ENCODE measurements around the gene CDADC1.
A peak's percentile ranks its signal among the peaks of the same experiment; 100 is the strongest.

The CDADC1 gene

DNA sequence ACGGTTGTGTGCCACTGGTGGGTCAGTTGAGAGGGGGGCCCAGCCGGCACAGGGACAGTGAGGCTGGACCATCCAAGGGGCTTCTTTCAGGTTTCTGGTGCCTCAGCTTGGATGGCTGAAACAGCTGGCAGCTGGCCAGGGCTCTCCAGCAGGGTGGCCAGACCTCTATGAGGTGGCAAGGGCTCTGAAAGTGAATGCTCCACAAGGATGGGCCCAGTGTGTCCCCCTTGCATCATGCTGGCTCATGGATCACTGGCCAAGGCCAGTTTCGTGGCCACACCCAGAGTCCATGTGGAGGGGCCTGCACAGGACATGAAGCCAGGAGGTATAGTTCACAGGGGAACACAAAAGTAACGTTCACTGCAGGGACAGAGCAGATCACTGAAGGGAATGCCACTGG, 49.6 kb downstream of the CDADC1 start:
- DNase-seq, result no peak

DNA sequence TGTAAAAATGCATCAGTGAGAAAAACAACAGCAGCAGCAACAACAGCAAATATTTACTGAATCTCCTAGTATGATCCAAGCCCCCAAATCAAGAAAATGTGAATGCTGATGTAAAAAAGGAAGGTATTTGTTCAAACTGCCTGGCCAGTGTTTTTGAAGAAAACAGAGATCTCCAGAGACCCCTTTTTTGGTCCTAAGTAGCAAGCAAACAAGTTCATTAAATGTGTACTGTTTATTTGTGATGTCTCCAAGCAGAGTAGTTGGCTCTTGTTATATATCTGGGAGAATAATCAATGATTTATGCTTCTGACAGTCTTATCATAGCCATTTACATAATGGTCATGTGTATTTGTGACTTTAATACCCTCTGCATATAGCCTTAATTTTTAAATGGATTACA, 50.7 kb downstream of the CDADC1 start:
- no peak for DNase-seq

DNA sequence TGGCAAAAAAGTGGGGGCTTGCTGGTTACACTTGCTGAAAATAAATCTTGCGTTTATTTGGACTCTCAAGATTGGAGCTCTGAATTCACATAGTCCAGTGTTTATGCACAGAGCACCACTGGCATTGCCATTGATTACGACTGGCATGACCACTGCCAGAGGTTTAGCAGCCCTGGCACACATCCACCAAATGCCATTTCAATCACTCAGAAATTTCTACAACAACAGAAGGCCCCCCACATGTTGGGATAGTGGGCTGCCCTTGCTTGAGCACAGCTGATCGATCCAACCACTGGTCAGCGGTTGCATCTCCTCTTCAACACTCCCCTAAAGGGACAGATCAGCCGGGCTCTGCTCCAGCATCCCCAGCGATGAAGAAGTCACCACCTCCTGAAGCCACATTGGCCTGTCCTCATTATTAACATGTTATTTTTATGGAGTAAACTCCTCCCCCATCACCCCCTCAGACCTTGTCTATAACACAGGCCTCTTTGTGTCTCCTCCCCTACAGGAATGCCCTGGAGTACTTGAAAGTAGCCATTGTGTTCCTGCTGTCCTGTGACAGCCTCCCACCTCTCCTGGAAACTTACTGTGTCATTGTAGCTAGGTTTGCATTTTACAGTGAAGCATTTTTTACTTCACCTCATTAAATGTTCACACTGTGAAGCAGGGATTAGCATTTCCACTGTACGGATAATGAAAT, 51.3 kb downstream of the CDADC1 start:
- DNase-seq, result no peak

DNA sequence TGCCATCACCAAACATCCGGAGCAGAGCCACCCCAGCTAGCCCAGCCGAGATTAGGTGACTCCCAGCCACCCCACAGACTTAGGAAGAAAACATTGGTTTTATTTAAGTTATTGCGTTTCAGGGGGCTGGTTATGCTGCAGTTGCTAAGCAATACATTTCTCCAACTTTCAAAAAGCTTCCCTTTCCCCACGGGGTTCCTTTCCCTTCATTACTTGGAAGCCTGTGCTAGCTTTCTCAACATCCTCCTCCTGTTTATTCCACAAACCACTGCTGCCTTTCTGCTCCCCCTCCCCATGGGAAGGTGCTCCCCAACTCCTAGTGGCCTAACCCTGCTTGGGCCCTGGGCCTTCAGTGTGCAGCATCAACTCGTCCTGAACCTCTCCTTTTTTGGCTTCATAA, 52.6 kb downstream of the CDADC1 start:
- DNase-seq, result no peak

DNA sequence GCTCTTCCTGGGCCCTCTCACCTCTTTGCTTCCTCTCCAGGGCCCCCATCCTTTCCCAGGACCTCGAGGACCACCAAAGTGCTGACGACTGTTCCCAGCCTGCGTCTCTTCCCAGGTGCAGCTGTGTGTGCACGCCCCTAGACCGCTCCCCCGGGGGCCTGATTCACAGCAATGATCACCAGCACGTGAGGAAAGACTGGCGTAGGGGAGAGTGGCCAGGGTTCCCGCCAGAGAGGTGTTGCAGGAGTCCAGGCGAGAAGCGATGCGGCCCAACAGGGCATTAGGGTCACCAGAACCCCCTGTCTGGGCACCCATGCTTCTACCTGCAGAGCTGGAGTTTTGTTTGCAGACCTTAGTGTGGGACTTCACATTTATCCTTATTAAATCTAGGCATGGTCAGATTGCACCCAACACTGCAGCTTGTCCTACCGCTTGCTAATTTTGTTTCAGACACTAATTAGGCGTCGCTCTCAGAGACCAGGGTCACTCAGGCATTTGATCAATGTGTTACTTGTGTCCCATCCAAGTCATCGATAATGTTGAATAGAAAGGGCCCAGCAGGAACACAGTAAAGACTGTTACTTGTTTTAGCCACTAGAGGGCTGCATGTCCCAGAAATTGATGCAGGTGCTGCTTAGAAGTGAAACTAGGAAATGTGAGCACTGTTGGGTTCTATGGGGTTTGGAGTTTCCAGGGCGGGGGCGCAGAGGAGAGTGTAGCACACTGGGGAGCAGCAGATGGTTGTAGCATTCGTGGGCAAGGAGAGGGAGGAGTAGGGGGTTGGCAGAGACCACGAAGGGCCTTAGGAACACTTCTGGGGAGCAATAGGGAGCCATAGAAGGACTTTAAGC, 53.2 kb downstream of the CDADC1 start:
- DNase-seq, result peak; percentile 87

DNA sequence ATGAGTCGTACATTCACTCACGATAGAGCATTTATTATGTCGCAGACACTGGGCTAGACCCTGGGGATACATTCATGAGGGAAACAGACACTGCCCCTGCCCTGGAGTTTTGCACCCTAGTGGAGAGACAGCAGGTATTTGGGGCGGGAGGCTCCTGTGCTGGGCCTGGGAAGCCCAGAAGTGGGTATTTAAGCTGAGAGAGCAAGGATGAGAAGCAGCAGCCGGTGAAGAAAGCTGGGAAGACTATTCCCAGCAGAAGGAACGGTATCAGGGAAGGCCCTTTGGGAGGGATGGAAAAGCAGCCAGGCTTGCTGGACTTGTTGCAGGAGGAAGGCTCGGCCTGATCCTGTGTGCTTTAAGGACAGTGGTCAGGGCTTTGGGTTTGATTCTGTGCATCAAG, 54.5 kb downstream of the CDADC1 start:
- DNase-seq, result no peak

DNA sequence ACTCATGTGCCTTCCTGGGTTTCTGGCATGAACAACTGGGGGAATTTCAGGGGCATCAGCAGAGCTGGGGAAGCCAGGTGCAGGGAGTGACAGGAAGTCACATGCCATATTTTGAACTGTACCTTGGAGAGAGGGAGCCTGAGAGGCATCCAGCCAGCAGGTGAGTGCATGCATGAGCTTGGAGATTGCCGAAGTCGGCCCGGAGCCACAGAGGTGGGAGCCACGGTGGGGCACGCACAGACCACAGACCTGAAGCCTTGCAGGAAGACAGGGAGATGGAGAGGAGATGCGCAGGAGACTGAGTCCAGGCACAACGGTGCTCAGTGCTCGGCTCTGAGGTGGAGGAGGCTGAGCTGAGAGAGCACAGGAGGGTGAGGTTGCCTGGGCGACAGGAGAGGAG, 55.1 kb downstream of the CDADC1 start:
- DNase-seq, result no peak

DNA sequence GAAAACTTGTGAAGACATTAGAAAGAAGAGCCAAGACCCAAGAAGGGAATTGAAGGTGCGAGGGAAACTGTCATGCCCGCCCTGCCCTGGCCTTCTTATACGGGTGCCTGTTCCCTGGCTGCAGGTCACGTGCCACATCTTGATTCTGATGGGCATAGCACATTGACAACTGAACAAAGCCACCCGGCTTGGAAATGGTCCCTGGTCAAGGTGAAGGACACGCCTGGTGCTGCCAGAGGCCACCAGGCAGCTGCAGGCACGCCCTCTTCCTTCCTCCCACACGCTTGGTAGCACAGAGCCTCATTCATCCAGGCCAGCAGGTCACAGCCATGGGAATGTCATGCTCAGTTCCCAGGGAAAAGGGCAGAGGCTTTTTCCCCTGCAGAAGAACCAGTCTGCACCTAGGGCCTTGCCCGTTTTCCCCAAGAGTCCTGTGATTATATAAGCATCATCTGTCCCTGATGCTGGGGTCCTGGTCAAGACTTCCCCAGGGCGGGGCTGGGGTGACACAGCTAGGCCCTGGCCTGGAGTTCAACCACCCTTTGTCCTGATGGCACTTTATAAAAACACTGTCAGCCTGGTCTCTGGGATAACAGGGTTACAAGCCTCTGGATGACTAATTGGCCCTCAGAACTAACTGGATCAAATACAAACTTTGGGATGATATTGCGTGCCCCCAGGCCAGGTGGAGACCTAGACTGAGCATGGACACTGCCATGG, 56.0 kb downstream of the CDADC1 start:
- no peak for DNase-seq

DNA sequence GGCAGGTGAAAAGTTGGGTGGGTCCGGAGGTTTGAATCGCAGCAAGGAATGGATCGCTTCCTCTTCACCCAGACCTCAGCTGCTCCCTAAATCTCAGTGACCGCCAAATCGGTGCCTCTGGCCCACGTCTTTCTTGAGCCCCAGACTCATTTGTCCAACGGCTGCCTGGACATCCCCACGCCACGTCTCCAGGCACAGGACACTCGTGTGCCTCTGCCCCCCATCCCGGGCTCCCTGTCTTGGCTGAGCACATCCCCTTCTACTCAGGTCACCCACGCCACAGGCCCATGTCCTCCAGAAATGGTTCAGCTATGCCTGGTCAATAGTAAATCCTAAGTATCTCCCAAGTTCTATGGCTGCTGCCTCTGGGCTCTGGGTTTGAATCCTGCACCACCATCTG, 56.6 kb downstream of the CDADC1 start:
- DNase-seq, result no peak

DNA sequence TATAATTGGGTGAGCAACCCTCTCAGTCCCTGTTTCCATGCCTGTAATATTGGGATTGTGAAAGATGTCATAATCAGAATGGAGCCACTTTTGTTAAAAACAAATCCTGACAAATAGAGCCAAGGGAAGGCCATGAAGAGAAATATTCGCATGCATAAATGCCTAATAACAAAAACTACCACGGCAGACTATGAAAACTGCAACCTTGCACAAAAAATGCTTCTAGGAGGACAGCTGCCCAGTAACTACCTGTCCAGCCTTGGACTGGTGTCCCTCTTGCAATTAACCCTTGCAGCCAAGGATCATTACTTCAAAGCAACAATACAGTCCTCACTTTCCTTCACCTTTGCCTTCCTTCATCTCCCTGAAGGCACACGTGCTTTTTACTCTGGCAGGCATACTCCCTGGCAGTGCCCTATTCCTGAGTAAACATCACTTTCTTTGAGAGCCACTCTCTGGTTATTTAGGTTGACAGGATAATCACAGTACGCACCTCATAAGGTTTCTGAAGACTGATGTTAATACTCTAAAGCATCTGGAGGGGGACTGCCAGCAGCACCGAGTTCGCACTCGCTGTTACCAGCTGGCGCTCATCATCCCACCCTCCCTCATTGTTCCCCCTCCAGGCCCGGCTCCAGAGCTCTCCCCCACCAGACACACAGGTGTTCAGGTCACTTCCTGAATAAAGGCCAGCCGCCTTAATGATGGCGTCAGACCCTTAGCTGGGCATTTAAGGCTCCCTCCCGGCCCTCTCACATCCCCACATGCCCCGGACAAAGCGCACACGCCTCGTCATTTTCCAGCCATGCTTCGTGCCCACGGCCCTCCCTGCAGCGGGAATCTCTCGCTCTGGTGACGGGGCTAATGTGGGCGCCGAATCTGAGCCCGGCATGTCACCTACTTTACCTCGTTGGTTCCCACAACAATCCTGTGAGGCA, 57.3 kb downstream of the CDADC1 start:
- no peak for DNase-seq

DNA sequence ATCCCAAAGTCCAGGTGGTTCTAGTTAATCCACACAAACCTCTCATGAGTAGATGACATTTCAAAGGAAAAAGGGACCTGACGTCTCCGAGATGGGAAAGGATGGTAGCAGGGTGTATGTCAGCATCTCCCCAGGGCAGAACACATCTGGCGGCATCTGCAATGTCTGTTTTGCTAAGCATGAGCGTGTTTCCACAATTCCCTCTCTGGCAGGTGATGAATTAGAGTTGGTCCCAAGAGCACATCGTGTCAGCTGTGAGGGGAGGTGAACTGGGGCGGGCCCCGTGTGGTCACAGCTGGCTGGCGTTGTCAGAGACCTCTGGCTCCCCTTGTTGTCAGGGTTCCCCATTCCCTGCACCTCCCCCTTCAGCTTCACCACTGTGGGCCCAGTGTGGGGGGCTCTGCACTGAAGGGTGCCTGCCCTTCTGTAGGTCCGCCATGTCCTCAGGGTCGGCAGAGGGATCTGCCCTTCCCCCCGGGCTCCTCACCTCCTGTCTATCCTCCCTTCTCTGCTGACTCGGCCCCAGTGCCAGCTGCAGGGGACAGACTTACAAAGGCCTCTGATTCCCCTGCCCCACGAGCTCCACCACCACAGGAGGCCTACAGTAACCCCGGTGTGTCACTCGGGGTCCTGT, 58.2 kb downstream of the CDADC1 start:
- DNase-seq, result no peak

DNA sequence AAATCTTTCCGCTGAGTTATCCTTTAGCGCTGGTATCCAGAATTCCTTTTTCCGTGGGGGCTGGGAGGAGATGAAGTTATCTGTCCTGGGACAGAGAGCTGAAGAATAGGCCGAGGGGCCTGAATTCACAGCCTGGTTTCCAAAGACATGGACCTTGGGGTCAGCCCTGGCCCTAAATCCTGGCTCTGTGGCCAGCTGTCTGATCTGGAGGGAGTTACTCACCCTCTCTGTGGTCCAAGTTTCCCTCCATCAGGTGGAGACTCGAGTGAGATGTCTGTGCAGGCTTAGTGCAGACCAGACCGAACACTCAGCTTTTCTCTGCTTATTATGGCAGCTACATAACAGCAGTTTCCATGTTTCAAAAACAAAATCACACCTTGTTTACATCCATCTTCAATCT, 59.6 kb downstream of the CDADC1 start:
- no peak for DNase-seq

DNA sequence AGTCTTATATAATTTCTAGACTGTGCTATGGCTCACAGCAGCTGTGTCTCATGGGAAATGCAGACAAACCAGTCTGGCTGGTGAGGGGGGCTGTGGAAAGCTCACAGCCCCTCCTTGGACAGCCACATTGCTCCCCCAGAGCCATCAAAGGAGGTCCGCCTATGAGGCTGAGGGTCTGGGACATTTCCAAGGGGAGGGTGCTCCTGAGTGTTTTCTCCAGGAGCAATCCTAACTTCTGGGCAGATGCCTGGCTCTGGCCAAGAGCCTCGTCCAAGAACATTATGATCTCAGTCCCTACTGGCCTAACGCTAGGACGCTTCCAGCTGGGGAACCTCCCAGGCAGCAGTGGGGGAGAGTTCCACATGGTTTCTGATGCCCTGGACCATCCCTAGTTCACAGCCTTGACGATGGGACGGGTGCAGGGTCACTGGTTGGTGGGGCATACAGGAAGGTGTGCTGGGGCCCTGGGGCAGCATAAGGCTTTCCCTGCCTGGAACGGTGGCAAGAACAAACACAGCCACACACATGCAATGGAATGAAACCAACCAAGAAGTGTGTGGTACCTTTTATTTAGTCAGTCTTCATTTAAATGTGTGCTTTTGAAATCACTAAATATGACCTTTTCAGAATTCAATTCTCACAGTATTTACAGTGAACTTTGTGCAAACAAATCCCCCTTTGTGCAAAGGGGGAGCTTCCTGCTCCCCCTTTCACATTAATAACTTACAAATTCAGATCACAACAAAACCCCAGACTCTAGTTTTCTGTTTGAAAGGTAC, 60.6 kb downstream of the CDADC1 start:
- no peak for DNase-seq

DNA sequence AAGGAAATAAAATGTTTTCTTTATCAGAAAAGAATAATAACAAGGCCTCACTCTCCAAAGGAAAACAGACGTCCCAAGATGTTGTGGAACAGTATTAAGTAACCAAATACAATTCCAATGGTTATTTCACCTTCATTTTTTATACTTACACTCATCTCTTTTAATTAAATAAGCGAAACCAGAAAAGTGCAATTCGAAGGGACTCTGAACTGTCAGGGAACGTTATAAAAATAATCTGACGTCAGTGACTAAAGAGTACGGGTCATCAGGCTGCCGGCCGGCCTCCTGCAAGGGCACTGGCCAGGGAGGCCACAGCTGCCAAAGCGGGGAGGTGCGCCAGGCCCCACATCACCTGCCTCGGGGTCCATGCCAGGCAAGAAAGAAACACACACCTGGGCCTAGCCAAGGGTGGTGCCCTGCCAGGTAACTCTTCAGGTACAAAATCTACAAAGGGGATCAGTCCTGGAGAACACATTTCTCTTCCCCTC, 61.2 kb downstream of the CDADC1 start:
- DNase-seq, result no peak

DNA sequence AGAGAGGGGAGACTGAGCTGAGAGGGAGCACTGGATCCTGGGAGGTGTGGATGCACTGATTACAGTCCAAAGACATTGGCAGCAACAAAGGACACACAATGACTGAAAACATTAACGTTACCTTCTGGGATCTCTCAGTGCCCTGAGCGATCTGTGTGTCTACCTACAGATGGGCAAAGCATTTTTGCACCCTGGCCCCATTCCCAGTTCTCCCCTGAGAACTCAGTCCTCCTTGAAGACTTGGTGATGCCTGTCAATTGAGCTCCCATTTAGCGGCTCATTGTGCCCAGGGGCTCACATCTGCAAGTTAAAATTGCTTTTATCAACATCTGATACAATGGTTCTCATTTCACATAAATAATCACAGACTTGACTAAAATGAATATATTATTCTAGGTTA, 62.5 kb downstream of the CDADC1 start:
- no peak for DNase-seq

DNA sequence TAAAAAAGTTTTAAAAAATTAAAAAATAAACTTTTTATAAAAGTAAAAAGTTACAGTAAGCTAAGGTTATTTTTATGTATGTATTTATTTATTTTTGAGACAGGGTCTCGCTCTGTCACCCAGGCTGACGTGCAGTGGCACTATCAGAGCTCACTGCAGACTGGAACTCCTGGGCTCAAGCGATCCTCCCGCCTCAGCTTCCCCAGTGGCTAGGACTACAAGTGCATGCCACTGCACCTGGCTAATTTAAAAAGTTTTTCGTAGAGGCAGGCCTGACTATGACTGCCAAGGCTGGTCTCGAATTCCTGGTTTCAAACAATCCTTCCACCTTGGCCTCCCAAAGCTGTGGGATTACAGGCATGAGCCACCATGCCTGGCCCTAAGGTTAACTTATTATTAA, 64.1 kb downstream of the CDADC1 start:
- no peak for DNase-seq

DNA sequence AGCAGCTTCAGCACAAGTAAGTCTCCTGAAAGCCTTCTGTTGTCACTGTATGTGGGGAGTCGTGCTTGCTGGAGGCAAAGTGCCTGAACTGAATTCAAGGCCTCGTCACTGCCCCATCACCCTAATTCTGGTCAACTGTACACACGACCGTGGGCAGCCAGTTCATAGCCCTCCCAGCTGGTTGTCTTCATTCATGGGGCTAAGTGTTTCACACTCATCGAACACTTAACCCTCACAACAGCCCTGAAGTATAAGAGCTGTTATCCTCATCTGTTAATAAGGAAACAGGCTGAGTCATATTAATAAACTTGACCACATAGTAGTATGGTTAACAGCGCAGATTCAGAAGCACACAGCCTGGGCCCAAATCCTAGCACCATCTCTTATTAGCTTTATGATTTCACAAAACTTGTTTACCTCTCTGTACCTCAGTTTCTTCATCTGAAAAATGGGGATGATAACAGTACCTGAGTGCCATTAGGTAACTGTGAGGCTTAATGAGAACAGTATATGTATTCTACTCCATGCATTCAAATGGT, 66.7 kb downstream of the CDADC1 start:
- DNase-seq, result no peak

DNA sequence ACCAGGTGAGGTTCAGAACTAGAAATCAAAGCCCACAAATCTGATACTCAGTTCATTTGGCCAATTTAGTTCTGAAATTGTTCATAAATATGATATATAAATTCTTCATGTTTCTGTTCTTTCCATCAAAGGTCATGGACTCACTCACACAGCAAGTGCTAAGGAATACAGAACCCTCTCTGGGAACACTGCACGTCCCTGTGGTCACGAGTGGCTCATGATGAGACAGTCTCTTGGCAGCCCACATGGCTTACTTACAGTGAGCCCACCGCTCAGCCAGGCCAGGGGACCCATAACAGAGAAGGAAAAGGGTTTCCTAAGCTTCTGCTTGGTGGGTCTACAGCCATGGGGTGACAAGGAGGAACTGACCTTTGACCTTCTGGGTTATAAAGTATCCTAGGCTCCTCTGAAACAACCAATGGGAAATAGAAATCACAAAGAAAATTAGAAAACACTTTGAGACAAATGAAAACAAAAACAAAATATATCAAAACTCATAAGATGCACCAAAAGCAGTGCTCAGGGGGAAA, 67.4 kb downstream of the CDADC1 start:
- no peak for DNase-seq

DNA sequence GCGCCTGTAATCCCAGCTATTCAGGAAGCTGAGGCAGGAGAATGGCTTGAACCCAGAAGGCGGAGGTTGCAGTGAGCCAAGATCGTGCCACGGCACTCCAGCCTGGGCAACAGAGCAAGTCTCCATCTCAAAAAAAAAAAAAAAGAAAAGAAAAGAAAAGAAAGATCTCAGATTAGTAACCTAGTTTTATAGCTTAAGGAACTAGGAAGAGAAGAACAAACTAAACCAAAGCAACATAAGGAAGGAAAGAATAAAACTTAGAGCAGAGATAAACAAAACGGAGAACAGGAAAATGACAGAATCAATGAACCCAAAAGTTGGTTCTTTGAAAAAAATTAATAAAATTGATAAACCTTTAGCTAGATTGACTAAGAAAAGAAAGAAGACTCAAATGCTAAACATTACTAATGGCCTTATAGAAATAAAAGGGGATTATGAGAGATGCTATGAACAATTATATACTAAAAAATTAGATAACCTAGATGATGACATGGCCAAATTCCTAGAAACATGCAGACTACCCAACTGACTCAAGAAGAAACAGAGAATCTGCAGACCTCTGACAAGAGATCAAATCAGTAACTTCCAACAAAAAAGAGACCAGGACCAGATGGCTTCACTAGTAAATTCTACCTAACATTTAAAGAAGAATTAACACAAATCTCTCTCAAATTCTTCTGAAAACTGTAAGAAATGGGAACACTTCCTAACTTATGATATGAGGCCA, 68.2 kb downstream of the CDADC1 start:
- peak; percentile 86 for DNase-seq

DNA sequence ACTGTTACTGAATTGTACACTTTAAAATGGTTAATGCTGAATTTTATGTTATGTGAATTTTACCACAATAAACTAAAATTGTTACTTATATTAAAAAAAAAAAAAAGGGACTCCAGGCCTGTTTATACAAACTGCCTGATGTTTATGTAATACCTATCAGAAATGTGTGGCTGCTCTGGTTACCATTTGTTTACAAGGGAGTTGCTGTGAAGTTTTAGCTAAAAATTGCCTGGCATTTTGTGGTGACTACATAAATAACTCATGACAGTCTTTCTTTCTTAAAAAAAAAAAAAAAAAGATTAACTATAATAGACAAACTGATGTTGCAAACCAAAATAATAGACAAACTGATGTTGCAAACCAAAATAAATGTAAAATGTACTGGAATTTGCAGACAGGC, 71.8 kb downstream of the CDADC1 start:
- no peak for DNase-seq

Data from hematopoietic multipotent progenitor cell treated with erythropoietin and hydrocortisone succinate and interleukin-3 and kit ligand, for 8 days (in vitro differentiated cells).